HepG2 (cell line): Measurements from ENCODE around the gene EIF3L. TPM values are rescaled to one million over a fixed set of nuclear protein-coding genes. Genes with fewer than 3 reads are reported as not detected.

Source experiments
- CAMTA2 ChIP-seq: sonication (generic); formaldehyde crosslinking; IDR thresholded peaks from 2 replicates; pipeline ENCODE4 v1.4.0; 2020; ENCODE audit warnings: mild to moderate bottlenecking, missing genetic modification reagents, borderline replicate concordance
- CBX5 ChIP-seq: sonication (generic); formaldehyde crosslinking; IDR thresholded peaks from 2 replicates; pipeline ENCODE4 v1.4.0; 2020; ENCODE audit warnings: missing genetic modification reagents, borderline replicate concordance
- DMAP1 ChIP-seq: IDR thresholded peaks from 2 replicates; pipeline ENCODE4 v1.6.1; 2016
- DNMT1 ChIP-seq: sonication (generic); formaldehyde crosslinking; IDR thresholded peaks from 2 replicates; pipeline ENCODE4 v1.5.1; 2020; ENCODE audit warnings: mild to moderate bottlenecking, missing genetic modification reagents
- LCORL ChIP-seq, 2 experiments: fragments of 450-650 bp in 1 of 2; sonication (generic) in 1 of 2; formaldehyde crosslinking in 1 of 2; IDR thresholded peaks; 2 replicates each; pipeline versions ENCODE4 v1.5.0 to v1.6.1; 2017 to 2020; ENCODE audit warnings: antibody characterized with exemption in 1 of 2, missing genetic modification reagents in 1 of 2
- SP4 ChIP-seq: sonication (generic); formaldehyde crosslinking; IDR thresholded peaks from 2 replicates; pipeline ENCODE4 v1.8.1; 2023; ENCODE audit warnings: mild to moderate bottlenecking, missing genetic modification reagents
- TOE1 ChIP-seq: sonication (generic); formaldehyde crosslinking; IDR thresholded peaks from 2 replicates; pipeline ENCODE4 v1.4.0; 2020; ENCODE audit warnings: mild to moderate bottlenecking, missing genetic modification reagents
- ZNF709 ChIP-seq: sonication (generic); formaldehyde crosslinking; IDR thresholded peaks from 2 replicates; pipeline ENCODE4 v1.5.0; 2020; ENCODE audit warnings: mild to moderate bottlenecking, missing genetic modification reagents
- ZNF788 ChIP-seq: sonication (generic); formaldehyde crosslinking; IDR thresholded peaks from 2 replicates; pipeline ENCODE4 v1.5.0; 2020; ENCODE audit warnings: mild to moderate bottlenecking, missing genetic modification reagents, borderline replicate concordance
- ZNF891 ChIP-seq: sonication (generic); formaldehyde crosslinking; IDR thresholded peaks from 2 replicates; pipeline ENCODE4 v1.5.0; 2020; ENCODE audit warnings: mild to moderate bottlenecking, missing genetic modification reagents
- polyA plus RNA-seq, 8 experiments: library from polyadenylated mRNA; depleted of rRNA in 3 of 8; stranded (reverse) in 7 of 8; unstranded in 1 of 8; fragments of >200 nt; fragmentation: Illumina TruSeq in 4 of 8; extraction: Trizol in 4 of 8; gene quantifications; 2 replicates each; pipeline versions ENCODE4 v1.2.1 to v1.2.3, GENCODE V29; 2011 to 2016; ENCODE audit warnings: low read depth in 4 of 8, missing spikeins in 1 of 8, mixed read lengths in 1 of 8; ENCODE audit not compliant: insufficient read depth in 1 of 8
- total RNA-seq, 5 experiments: library from RNA; depleted of rRNA; stranded (reverse); fragments of >200 nt; fragmentation: Illumina TruSeq; extraction: Trizol; gene quantifications; 2 replicates each; pipeline ENCODE4 v1.2.3, GENCODE V29; 2016; ENCODE audit warnings: low read depth in 1 of 5
- TF ChIP-seq, protein P1 (sequence below): sonication (generic); formaldehyde crosslinking; IDR thresholded peaks from 2 replicates; pipeline ENCODE4 v1.5.0; 2020; ENCODE audit warnings: missing genetic modification reagents
- TF ChIP-seq, protein P2 (sequence below): IDR thresholded peaks from 2 replicates; pipeline ENCODE4 v1.6.1; 2018; ENCODE audit warnings: missing genetic modification reagents
- TF ChIP-seq, protein P3 (sequence below): sonication (generic); formaldehyde crosslinking; IDR thresholded peaks from 2 replicates; pipeline ENCODE4 v1.8.0; 2022; ENCODE audit warnings: mild to moderate bottlenecking, missing genetic modification reagents, moderate library complexity
- TF ChIP-seq, protein P4 (sequence below): sonication (generic); formaldehyde crosslinking; IDR thresholded peaks from 2 replicates; pipeline ENCODE4 v1.4.0; 2020; ENCODE audit warnings: missing genetic modification reagents
- TF ChIP-seq, protein P5 (sequence below): sonication (generic); formaldehyde crosslinking; IDR thresholded peaks from 2 replicates; pipeline ENCODE4 v1.4.0; 2020; ENCODE audit warnings: missing genetic modification reagents, borderline replicate concordance
- TF ChIP-seq, protein P6 (sequence below): sonication (generic); formaldehyde crosslinking; IDR thresholded peaks from 2 replicates; pipeline ENCODE4 v1.8.0; 2022; ENCODE audit warnings: low read depth, missing genetic modification reagents

EIF3L gene
- total and polyA plus RNA-seq, 2 of the 13 experiments (the other 11 are each of a cell fraction or from before 2014, with no cell fraction given): 514 to 793 TPM

DNA sequence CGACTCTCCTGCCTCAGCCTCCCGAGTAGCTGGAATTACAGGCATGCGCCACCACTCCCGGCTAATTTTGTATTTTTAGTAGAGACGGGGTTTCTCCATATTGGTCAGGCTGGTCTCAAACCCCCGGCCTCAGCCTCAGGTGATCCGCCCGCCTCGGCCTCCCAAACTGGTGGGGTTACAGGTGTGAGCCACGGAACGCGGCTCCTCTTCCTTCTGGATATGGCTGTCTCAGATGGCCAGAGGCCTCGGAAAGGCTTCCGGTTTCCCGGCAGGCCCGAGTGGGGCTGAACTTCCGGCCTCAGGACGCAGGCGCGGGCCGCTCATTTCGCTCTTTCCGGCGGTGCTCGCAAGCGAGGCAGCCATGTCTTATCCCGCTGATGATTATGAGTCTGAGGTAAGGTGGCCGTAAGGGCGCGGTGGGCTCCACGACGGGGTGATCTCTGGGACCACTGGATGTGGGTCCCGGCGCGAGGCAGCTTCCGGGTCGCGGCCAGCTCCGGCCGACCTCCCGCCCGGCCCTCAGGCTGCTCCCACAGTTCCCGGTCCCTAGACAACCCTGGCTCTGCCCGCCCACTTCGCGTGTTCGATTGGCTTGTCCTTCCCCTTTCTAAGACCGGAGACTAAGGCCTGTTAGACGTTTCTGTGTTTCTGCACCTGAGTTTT, at the start of gene EIF3L (continued):
- TF ChIP-seq CBX5 (CRISPR knock-in tag): no peak
- TF ChIP-seq, protein P1, sequence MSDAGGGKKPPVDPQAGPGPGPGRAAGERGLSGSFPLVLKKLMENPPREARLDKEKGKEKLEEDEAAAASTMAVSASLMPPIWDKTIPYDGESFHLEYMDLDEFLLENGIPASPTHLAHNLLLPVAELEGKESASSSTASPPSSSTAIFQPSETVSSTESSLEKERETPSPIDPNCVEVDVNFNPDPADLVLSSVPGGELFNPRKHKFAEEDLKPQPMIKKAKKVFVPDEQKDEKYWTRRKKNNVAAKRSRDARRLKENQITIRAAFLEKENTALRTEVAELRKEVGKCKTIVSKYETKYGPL: 0 out of 2 replicates have a peak, but pooled peaks have one; percentile 34
- no peak for TF ChIP-seq CAMTA2
- TF ChIP-seq LCORL (IDR thresholded peaks at IDR 0.05): no peak
- TF ChIP-seq LCORL (CRISPR knock-in tag; IDR thresholded peaks at IDR 0.05): peak; percentile 66
- TF ChIP-seq DMAP1: peak; percentile 75; the same call in 1 of the 2 replicates
- TF ChIP-seq TOE1 (CRISPR knock-in tag): peak; percentile 67; the same call in 1 of the 2 replicates
- TF ChIP-seq, protein P2, sequence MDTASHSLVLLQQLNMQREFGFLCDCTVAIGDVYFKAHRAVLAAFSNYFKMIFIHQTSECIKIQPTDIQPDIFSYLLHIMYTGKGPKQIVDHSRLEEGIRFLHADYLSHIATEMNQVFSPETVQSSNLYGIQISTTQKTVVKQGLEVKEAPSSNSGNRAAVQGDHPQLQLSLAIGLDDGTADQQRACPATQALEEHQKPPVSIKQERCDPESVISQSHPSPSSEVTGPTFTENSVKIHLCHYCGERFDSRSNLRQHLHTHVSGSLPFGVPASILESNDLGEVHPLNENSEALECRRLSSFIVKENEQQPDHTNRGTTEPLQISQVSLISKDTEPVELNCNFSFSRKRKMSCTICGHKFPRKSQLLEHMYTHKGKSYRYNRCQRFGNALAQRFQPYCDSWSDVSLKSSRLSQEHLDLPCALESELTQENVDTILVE (CRISPR knock-in tag): peak; percentile 70; the same call in 1 of the 2 replicates
- TF ChIP-seq DNMT1 (CRISPR knock-in tag): no peak
- TF ChIP-seq ZNF709 (CRISPR knock-in tag): peak; percentile 12; the same call in 1 of the 2 replicates
- TF ChIP-seq, protein P3, sequence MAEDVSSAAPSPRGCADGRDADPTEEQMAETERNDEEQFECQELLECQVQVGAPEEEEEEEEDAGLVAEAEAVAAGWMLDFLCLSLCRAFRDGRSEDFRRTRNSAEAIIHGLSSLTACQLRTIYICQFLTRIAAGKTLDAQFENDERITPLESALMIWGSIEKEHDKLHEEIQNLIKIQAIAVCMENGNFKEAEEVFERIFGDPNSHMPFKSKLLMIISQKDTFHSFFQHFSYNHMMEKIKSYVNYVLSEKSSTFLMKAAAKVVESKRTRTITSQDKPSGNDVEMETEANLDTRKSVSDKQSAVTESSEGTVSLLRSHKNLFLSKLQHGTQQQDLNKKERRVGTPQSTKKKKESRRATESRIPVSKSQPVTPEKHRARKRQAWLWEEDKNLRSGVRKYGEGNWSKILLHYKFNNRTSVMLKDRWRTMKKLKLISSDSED: no peak
- TF ChIP-seq, protein P4, sequence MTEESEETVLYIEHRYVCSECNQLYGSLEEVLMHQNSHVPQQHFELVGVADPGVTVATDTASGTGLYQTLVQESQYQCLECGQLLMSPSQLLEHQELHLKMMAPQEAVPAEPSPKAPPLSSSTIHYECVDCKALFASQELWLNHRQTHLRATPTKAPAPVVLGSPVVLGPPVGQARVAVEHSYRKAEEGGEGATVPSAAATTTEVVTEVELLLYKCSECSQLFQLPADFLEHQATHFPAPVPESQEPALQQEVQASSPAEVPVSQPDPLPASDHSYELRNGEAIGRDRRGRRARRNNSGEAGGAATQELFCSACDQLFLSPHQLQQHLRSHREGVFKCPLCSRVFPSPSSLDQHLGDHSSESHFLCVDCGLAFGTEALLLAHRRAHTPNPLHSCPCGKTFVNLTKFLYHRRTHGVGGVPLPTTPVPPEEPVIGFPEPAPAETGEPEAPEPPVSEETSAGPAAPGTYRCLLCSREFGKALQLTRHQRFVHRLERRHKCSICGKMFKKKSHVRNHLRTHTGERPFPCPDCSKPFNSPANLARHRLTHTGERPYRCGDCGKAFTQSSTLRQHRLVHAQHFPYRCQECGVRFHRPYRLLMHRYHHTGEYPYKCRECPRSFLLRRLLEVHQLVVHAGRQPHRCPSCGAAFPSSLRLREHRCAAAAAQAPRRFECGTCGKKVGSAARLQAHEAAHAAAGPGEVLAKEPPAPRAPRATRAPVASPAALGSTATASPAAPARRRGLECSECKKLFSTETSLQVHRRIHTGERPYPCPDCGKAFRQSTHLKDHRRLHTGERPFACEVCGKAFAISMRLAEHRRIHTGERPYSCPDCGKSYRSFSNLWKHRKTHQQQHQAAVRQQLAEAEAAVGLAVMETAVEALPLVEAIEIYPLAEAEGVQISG (CRISPR knock-in tag): peak; percentile 91
- peak; percentile 90; the same call in 1 of the 2 replicates for TF ChIP-seq ZNF788 (CRISPR knock-in tag)
- TF ChIP-seq, protein P5, sequence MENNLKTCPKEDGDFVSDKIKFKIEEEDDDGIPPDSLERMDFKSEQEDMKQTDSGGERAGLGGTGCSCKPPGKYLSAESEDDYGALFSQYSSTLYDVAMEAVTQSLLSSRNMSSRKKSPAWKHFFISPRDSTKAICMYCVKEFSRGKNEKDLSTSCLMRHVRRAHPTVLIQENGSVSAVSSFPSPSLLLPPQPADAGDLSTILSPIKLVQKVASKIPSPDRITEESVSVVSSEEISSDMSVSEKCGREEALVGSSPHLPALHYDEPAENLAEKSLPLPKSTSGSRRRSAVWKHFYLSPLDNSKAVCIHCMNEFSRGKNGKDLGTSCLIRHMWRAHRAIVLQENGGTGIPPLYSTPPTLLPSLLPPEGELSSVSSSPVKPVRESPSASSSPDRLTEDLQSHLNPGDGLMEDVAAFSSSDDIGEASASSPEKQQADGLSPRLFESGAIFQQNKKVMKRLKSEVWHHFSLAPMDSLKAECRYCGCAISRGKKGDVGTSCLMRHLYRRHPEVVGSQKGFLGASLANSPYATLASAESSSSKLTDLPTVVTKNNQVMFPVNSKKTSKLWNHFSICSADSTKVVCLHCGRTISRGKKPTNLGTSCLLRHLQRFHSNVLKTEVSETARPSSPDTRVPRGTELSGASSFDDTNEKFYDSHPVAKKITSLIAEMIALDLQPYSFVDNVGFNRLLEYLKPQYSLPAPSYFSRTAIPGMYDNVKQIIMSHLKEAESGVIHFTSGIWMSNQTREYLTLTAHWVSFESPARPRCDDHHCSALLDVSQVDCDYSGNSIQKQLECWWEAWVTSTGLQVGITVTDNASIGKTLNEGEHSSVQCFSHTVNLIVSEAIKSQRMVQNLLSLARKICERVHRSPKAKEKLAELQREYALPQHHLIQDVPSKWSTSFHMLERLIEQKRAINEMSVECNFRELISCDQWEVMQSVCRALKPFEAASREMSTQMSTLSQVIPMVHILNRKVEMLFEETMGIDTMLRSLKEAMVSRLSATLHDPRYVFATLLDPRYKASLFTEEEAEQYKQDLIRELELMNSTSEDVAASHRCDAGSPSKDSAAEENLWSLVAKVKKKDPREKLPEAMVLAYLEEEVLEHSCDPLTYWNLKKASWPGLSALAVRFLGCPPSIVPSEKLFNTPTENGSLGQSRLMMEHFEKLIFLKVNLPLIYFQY: peak; percentile 50; the same call in 1 of the 2 replicates
- TF ChIP-seq, protein P6, sequence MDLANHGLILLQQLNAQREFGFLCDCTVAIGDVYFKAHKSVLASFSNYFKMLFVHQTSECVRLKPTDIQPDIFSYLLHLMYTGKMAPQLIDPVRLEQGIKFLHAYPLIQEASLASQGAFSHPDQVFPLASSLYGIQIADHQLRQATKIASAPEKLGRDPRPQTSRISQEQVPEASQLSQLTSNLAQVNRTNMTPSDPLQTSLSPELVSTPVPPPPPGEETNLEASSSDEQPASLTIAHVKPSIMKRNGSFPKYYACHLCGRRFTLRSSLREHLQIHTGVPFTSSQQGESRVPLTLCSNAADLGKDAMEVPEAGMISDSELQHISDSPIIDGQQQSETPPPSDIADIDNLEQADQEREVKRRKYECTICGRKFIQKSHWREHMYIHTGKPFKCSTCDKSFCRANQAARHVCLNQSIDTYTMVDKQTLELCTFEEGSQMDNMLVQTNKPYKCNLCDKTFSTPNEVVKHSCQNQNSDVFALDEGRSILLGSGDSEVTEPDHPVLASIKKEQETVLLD (CRISPR knock-in tag): no peak
- peak; percentile 19; the same call in 1 of the 2 replicates for TF ChIP-seq ZNF891
- TF ChIP-seq SP4: peak; percentile 62
